H1 (cell line): ENCODE results near the gene TFB2M. TPM values are rescaled to one million over a fixed set of nuclear protein-coding genes. Genes with fewer than 3 reads are reported as not detected.

Experiments used
- CTCF ChIA-PET: fragments of 300-600 bp; sonication (Branson Sonifier 250); formaldehyde crosslinking; loops from one replicate; lab custom pipeline; 2021; ENCODE audit not compliant: partially characterized antibody; lab: Charles Lee
- POLR2A ChIA-PET: fragments of 300-600 bp; sonication (Branson Sonifier 250); formaldehyde crosslinking; loops from one replicate; lab custom pipeline; 2021; ENCODE audit warnings: inconsistent platforms; ENCODE audit not compliant: partially characterized antibody; lab: Charles Lee
- DNase-seq, 2 experiments: peaks; one replicate each; pipeline versions ENCODE4 v3.0.0 to v3.0.0-alpha.2; 2010 to 2022; ENCODE audit warnings: low spot score in 2 of 2, low read depth in 1 of 2, mixed read lengths in 1 of 2
- FAIRE-seq: peaks from 2 replicates; lab custom pipeline; 2011; peaks lifted over from hg19 to GRCh38; lab: Jason Lieb, UNC
- H2AFZ ChIP-seq: 2 replicates; pipeline ENCODE4 v1.8.1; 2012; ENCODE audit warnings: low read length, inconsistent platforms
- H2AK5ac ChIP-seq: 2 replicates; pipeline ENCODE4 v1.6.1; 2013; ENCODE audit warnings: low read depth, low read length
- H2BK120ac ChIP-seq: replicated peaks from 2 replicates; pipeline ENCODE3; 2013; ENCODE audit warnings: low read depth, low read length, inconsistent platforms
- H2BK12ac ChIP-seq: 2 replicates; pipeline ENCODE4 v1.6.1; 2013; ENCODE audit warnings: low read depth, low read length
- H2BK15ac ChIP-seq: 2 replicates; pipeline ENCODE4 v1.6.1; 2013; ENCODE audit warnings: low read length
- H2BK20ac ChIP-seq: 2 replicates; pipeline ENCODE4 v1.6.1; 2013; ENCODE audit warnings: low read length
- H2BK5ac ChIP-seq: 2 replicates; pipeline ENCODE4 v1.6.1; 2013; ENCODE audit warnings: low read depth, low read length
- H3K14ac ChIP-seq: 2 replicates; pipeline ENCODE4 v1.6.1; 2013; ENCODE audit warnings: inconsistent platforms; ENCODE audit not compliant: insufficient read length
- H3K18ac ChIP-seq: 2 replicates; pipeline ENCODE4 v1.6.1; 2013; ENCODE audit warnings: low read length; ENCODE audit errors: extremely low read depth
- H3K23ac ChIP-seq: 2 replicates; pipeline ENCODE4 v1.6.1; 2013; ENCODE audit warnings: inconsistent platforms; ENCODE audit not compliant: insufficient read length
- H3K23me2 ChIP-seq: 2 replicates; pipeline ENCODE4 v1.6.1; 2013; ENCODE audit warnings: low read depth, low read length
- H3K27ac ChIP-seq: 2 replicates; pipeline ENCODE4 v1.6.1; 2011; ENCODE audit warnings: low read depth, low read length, inconsistent platforms
- H3K27me3 ChIP-seq, 4 experiments: replicated peaks in 1 of 4; 1 replicate in 1 of 4; 2 replicates in 3 of 4; pipeline versions ENCODE4 v1.6.1 to v1.8.1; 2011 to 2013; ENCODE audit warnings: low read length in 3 of 4, mild to moderate bottlenecking in 3 of 4, inconsistent platforms in 2 of 4, mixed read lengths in 2 of 4, moderate library complexity in 1 of 4; ENCODE audit not compliant: control insufficient read depth in 3 of 4, insufficient read depth in 3 of 4; ENCODE audit errors: extremely low read depth in 1 of 4
- H3K36me3 ChIP-seq, 4 experiments: 2 replicates each; pipeline versions ENCODE4 v1.6.1 to v1.8.1; 2011 to 2013; ENCODE audit warnings: mild to moderate bottlenecking in 4 of 4, low read length in 3 of 4, moderate library complexity in 2 of 4, control low read depth in 1 of 4, inconsistent platforms in 1 of 4; ENCODE audit not compliant: insufficient read depth in 4 of 4, control insufficient read depth in 2 of 4
- H3K4ac ChIP-seq: replicated peaks from 2 replicates; pipeline ENCODE3; 2013; ENCODE audit warnings: low read length, low read depth, mixed read lengths, inconsistent platforms; ENCODE audit not compliant: insufficient read length
- H3K4me1 ChIP-seq, 4 experiments: replicated peaks in 1 of 4; 1 replicate in 1 of 4; 2 replicates in 3 of 4; pipeline versions ENCODE4 v1.6.1 to v1.8.1; 2011 to 2013; ENCODE audit warnings: low read length in 3 of 4, inconsistent platforms in 2 of 4, mixed read lengths in 1 of 4; ENCODE audit not compliant: insufficient read depth in 4 of 4, control insufficient read depth in 3 of 4
- H3K4me2 ChIP-seq, 2 experiments: 2 replicates each; pipeline versions ENCODE4 v1.6.1 to v1.8.1; 2011 to 2013; ENCODE audit warnings: low read depth in 2 of 2, low read length in 2 of 2, control low read depth in 1 of 2, inconsistent platforms in 1 of 2, mild to moderate bottlenecking in 1 of 2; ENCODE audit not compliant: insufficient read depth in 1 of 2
- H3K4me3 ChIP-seq, 4 experiments: fragments of 200-600, 300-600 bp in 1 of 4; sonication (generic), shearing (Covaris generic), sonication (Bioruptor Twin) in 1 of 4; 2 replicates each; pipeline versions ENCODE4 v1.5.1 to v1.8.1; 2011 to 2016; ENCODE audit warnings: low read length in 4 of 4, low read depth in 3 of 4, control low read depth in 2 of 4, inconsistent platforms in 2 of 4, mild to moderate bottlenecking in 2 of 4, mixed read lengths in 1 of 4, moderate library complexity in 1 of 4; ENCODE audit not compliant: insufficient read depth in 2 of 4; ENCODE audit errors: extremely low read depth in 1 of 4
- H3K56ac ChIP-seq: replicated peaks from 2 replicates; pipeline ENCODE3; 2013; ENCODE audit warnings: low read depth, mild to moderate bottlenecking, mixed read lengths, low read length, inconsistent platforms; ENCODE audit not compliant: insufficient read length
- H3K79me1 ChIP-seq: 2 replicates; pipeline ENCODE4 v1.6.1; 2013; ENCODE audit warnings: low read depth, low read length, control low read depth
- H3K79me2 ChIP-seq, 2 experiments: 2 replicates each; pipeline versions ENCODE4 v1.6.1 to v1.8.1; 2012 to 2013; ENCODE audit warnings: low read length in 2 of 2, mild to moderate bottlenecking in 2 of 2, inconsistent platforms in 1 of 2; ENCODE audit not compliant: insufficient read depth in 2 of 2, control insufficient read depth in 1 of 2
- H3K9ac ChIP-seq, 4 experiments: replicated peaks in 1 of 4; 1 replicate in 1 of 4; 2 replicates in 3 of 4; pipeline versions ENCODE4 v1.6.1 to v1.8.1; 2011 to 2013; ENCODE audit warnings: low read depth in 3 of 4, low read length in 3 of 4, control low read depth in 2 of 4, mild to moderate bottlenecking in 2 of 4, moderate library complexity in 2 of 4, inconsistent platforms in 1 of 4; ENCODE audit errors: extremely low read depth in 1 of 4
- H3K9me3 ChIP-seq, 2 experiments: 2 replicates each; pipeline versions ENCODE4 v1.6.1 to v1.8.1; 2012 to 2013; ENCODE audit warnings: mild to moderate bottlenecking in 2 of 2, moderate library complexity in 2 of 2, control low read depth in 1 of 2, inconsistent platforms in 1 of 2, low read depth in 1 of 2, low read length in 1 of 2, mixed read lengths in 1 of 2; ENCODE audit not compliant: insufficient read depth in 2 of 2
- H4K20me1 ChIP-seq, 2 experiments: replicated peaks in 1 of 2; 2 replicates each; pipeline versions ENCODE3 to v1.8.1; 2011 to 2013; ENCODE audit warnings: inconsistent platforms in 2 of 2, low read length in 2 of 2, mild to moderate bottlenecking in 1 of 2; ENCODE audit not compliant: insufficient read depth in 2 of 2, control insufficient read depth in 1 of 2
- H4K5ac ChIP-seq: 2 replicates; pipeline ENCODE4 v1.6.1; 2013; ENCODE audit warnings: low read length, low read depth, mixed read lengths, inconsistent platforms; ENCODE audit not compliant: insufficient read length
- H4K8ac ChIP-seq: 2 replicates; pipeline ENCODE4 v1.8.0; 2013; ENCODE audit warnings: mild to moderate bottlenecking, moderate library complexity, low read length, inconsistent platforms; ENCODE audit not compliant: insufficient read depth; ENCODE audit errors: extremely low read depth
- H4K91ac ChIP-seq: replicated peaks from 2 replicates; pipeline ENCODE3; 2013; ENCODE audit warnings: low read length, mixed read lengths, inconsistent platforms; ENCODE audit not compliant: insufficient read length
- BCL11A ChIP-seq, 2 experiments: IDR thresholded peaks; one replicate each; pipeline ENCODE4 v1.6.1; 2011; ENCODE audit warnings: low read depth in 2 of 2, low read length in 2 of 2, mild to moderate bottlenecking in 2 of 2
- CBX5 ChIP-seq: fragments of 300-800, 300-1000 bp; sonication (generic); IDR thresholded peaks from 2 replicates; pipeline ENCODE4 v1.7.1; 2016; ENCODE audit warnings: antibody characterized with exemption, low read length, low read depth
- CBX8 ChIP-seq: fragments of 300-800, 300-1000 bp; sonication (generic); IDR thresholded peaks from 2 replicates; pipeline ENCODE4 v1.7.1; 2016; ENCODE audit warnings: low read depth, low read length, borderline replicate concordance
- CEBPB ChIP-seq: IDR thresholded peaks from 2 replicates; pipeline ENCODE4 v1.6.1; 2012; ENCODE audit warnings: low read depth, low read length
- CHD1 ChIP-seq: IDR thresholded peaks from 2 replicates; pipeline ENCODE4 v1.6.1; 2012; ENCODE audit warnings: low read depth, low read length, improper control_type of control experiment
- EGR1 ChIP-seq: IDR thresholded peaks from 2 replicates; pipeline ENCODE4 v1.6.1; 2011; ENCODE audit warnings: low read depth, low read length, borderline replicate concordance
- FOSL1 ChIP-seq: IDR thresholded peaks from 2 replicates; pipeline ENCODE4 v1.6.1; 2011; ENCODE audit warnings: mild to moderate bottlenecking, low read depth, low read length, moderate library complexity; ENCODE audit not compliant: insufficient read depth
- MAFK ChIP-seq: IDR thresholded peaks from 2 replicates; pipeline ENCODE4 v1.6.1; 2012; ENCODE audit warnings: low read depth, mild to moderate bottlenecking, improper control_type of control experiment, low read length
- RBBP5 ChIP-seq: IDR thresholded peaks from 2 replicates; pipeline ENCODE4 v1.7.1; 2012; ENCODE audit warnings: low read depth, mild to moderate bottlenecking, inconsistent platforms, low read length, moderate library complexity, borderline replicate concordance
- RFX5 ChIP-seq: IDR thresholded peaks from 2 replicates; pipeline ENCODE4 v1.6.1; 2011; ENCODE audit warnings: low read depth, low read length, improper control_type of control experiment, borderline replicate concordance
- RXRA ChIP-seq: IDR thresholded peaks from 2 replicates; pipeline ENCODE4 v1.6.1; 2011; ENCODE audit warnings: low read depth, mild to moderate bottlenecking, low read length, moderate library complexity; ENCODE audit not compliant: insufficient read depth
- SRF ChIP-seq: IDR thresholded peaks from 2 replicates; pipeline ENCODE4 v1.6.1; 2011; ENCODE audit warnings: mild to moderate bottlenecking, low read depth, low read length, moderate library complexity
- TAF7 ChIP-seq: optimal IDR thresholded peaks from 2 replicates; pipeline ENCODE3; 2011; ENCODE audit warnings: low read depth, mild to moderate bottlenecking, inconsistent platforms, low read length, moderate library complexity, borderline replicate concordance
- TBP ChIP-seq: IDR thresholded peaks from 2 replicates; pipeline ENCODE4 v1.6.1; 2011; ENCODE audit warnings: low read depth, low read length, improper control_type of control experiment
- WGBS, 2 experiments: shearing (Covaris generic) in 1 of 2; methylation state at CpG; one replicate each; pipeline versions ENCODE4 v1.1.6 to v1.1.7; 2013 to 2015; ENCODE audit warnings: low lambda C conversion rate in 2 of 2, mixed read lengths in 2 of 2, inconsistent platforms in 1 of 2, low coverage in 1 of 2, missing lambda C conversion rate in 1 of 2; ENCODE audit not compliant: insufficient replicate concordance in 2 of 2, insufficient coverage in 1 of 2, insufficient read length in 1 of 2; ENCODE audit errors: extremely low coverage in 1 of 2, missing lambda C conversion rate in 1 of 2; 5-methylcytosine and 5-hydroxymethylcytosine counted together
- polyA plus RNA-seq, 7 experiments: library from polyadenylated mRNA; depleted of rRNA in 3 of 7; stranded (reverse) in 5 of 7; unstranded in 2 of 7; fragments of >200 nt in 5 of 7; fragments of 200-250 nt in 2 of 7; gene quantifications; 1 replicate in 5 of 7; 2 replicates in 1 of 7; 4 replicates in 1 of 7; pipeline versions ENCODE4 v1.2.1 to v1.2.3, GENCODE V29; 2011 to 2013; ENCODE audit warnings: missing spikeins in 2 of 7, mixed read lengths in 2 of 7
- total RNA-seq: library from RNA; stranded (reverse); fragmentation: NEBNext Ultra II Directional; extraction: Animal tissue kit (Norgen Biotek cat#: 25700); gene quantifications from 2 replicates; pipeline ENCODE4 v1.2.1, GENCODE V29; 2021

The TFB2M gene
- total and polyA plus RNA-seq, 2 of the 8 experiments (the other 6 are each of a cell fraction or from before 2014, with no cell fraction given), result 10.4 to 22.0 TPM

DNA sequence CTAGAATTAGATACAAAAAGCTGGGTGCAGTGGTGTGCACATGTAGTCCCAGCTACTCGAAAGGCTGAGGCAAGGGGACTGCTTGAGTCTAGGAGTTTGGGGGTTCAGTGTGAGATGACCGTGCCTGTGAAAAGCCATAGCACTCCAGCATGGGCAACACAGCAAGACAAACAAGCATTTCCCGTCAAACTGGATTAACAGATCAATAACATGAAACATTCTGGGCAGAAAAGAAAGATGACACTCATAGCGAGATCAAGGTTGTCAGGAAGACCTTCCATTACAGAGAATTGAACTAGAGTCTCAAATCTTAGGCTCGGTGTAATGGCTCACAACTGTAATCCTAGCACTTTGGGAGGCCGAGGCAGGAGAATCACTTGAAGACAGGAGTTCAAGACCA, 14.0 kb downstream of the TFB2M start:
- H2BK15ac ChIP-seq, result no peak overlapping the region
- H3K79me1 ChIP-seq, result peaks cover 4% of the 10 kb centered on the region; the same call in 1 of the 2 replicates
- CTCF ChIA-PET, result interaction anchor here (1.0 to 1.2 kb wide), 2 partner anchors 18 to 50 kb away, joined by 3 to 5 read pairs; no protein-coding TSS in a partner anchor
- H3K56ac ChIP-seq, result no peak overlapping the region
- no peaks in the 10 kb centered on the region for H3K4me1 ChIP-seq
- no peak overlapping the region for H3K14ac ChIP-seq
- no peak overlapping the region for H3K4ac ChIP-seq
- H2BK12ac ChIP-seq, result no peak overlapping the region
- no peak overlapping the region for H3K4me2 ChIP-seq
- no peak overlapping the region for H2AK5ac ChIP-seq
- H2BK5ac ChIP-seq, result no peak overlapping the region
- H2BK20ac ChIP-seq, result no peak overlapping the region
- no peak overlapping the region for H3K9ac ChIP-seq
- peaks cover 0 to 12% of the 10 kb centered on the region in 2 experiments; a peak in 1 of 4 replicates for H3K79me2 ChIP-seq
- no peak for FAIRE-seq
- WGBS, 2 experiments, result 90% methylated on average over 6 of the region's 6 CpGs; no CpG with 5 or more reads in 1 of the 2 experiments
- no peak overlapping the region for H4K5ac ChIP-seq
- H4K8ac ChIP-seq, result peak overlapping the region; percentile 63; the same call in 1 of the 2 replicates
- no peak for TF ChIP-seq CEBPB
- no peak for TF ChIP-seq BCL11A (IDR thresholded peaks at IDR 0.05; ENCODE audit: low read depth in 2 of 2, low read length in 2 of 2)
- no peak for TF ChIP-seq TAF7
- no peak for TF ChIP-seq MAFK
- TF ChIP-seq TBP, result no peak
- no peak for TF ChIP-seq CHD1
- no peak for TF ChIP-seq CBX8
- no peak for TF ChIP-seq RXRA
- TF ChIP-seq CBX5, result no peak
- no peak for TF ChIP-seq SRF
- TF ChIP-seq RBBP5, result no peak
- TF ChIP-seq RFX5, result no peak
- no peak for TF ChIP-seq FOSL1
- no peak for TF ChIP-seq EGR1
- TF ChIP-seq, all 59 proteins: peak for 0
- POLR2A ChIA-PET, result interaction anchor here (2.1 kb wide), 1 partner anchor 9 kb away, joined by 5 read pairs; no protein-coding TSS in a partner anchor
- no peak overlapping the region for H4K91ac ChIP-seq
- H3K36me3 ChIP-seq, result peaks cover 3 to 54% (median 17%) of the 10 kb centered on the region in 4 experiments; a peak in 6 of 8 replicates
- DNase-seq, result no peak
- H3K4me3 ChIP-seq, result no peak overlapping the region
- no peak overlapping the region for H3K27ac ChIP-seq
- no peaks in the 10 kb centered on the region for H4K20me1 ChIP-seq
- H3K23me2 ChIP-seq, result no peaks in the 10 kb centered on the region
- H3K18ac ChIP-seq, result no peak overlapping the region
- no peaks in the 10 kb centered on the region for H3K27me3 ChIP-seq
- H3K23ac ChIP-seq, result no peak overlapping the region
- no peaks in the 10 kb centered on the region for H3K9me3 ChIP-seq
- no peak overlapping the region for H2AFZ ChIP-seq
- no peak overlapping the region for H2BK120ac ChIP-seq
